GOT3 (cell line): Measurements from ENCODE around the gene CFAP100.
A peak's percentile ranks its signal among the peaks of the same experiment; 100 is the strongest.

ENCODE experiments used
- DNase-seq: peaks from one replicate; lab custom pipeline; 2025; ENCODE audit warnings: mixed read lengths; lab: John Stamatoyannopoulos, UW

The CFAP100 gene

GRCh38 chr3:126373682-126374601, 20.8 kb upstream of the CFAP100 start:
- no peak for DNase-seq

DNA sequence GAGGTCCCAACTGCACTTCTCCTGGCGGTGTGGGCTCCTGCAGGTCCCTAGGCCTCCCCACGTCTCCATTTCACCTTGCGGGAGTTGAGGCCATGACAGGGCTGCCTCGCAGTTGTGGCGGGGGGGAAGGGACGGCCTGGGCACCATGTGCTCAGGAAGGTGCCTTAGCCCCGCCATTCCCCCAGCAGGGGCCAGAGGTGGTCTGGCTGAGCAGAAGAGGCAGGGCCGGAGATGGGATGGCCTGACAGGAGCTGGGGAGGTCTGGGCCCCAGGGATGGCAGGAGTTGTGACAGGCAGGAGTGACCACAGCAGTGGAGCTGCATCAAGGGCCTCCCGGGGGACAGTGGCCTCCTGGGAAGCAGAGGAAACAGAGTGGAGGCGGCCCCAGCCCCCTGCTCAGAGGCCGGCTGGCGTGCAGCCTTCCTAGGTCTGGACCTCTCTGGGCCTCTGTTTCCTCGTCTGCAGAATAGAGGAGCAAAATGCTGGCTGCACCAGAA, 18.8 kb upstream of the CFAP100 start:
- no peak for DNase-seq

- no peak for DNase-seq
Observed at GRCh38 chr3:126376444-126376843, 18.3 kb upstream of the CFAP100 start.

- DNase-seq, result no peak
Observed at GRCh38 chr3:126377211-126377610, 17.5 kb upstream of the CFAP100 start.

GRCh38 chr3:126378341-126378751, 16.4 kb upstream of the CFAP100 start:
- no peak for DNase-seq

DNA sequence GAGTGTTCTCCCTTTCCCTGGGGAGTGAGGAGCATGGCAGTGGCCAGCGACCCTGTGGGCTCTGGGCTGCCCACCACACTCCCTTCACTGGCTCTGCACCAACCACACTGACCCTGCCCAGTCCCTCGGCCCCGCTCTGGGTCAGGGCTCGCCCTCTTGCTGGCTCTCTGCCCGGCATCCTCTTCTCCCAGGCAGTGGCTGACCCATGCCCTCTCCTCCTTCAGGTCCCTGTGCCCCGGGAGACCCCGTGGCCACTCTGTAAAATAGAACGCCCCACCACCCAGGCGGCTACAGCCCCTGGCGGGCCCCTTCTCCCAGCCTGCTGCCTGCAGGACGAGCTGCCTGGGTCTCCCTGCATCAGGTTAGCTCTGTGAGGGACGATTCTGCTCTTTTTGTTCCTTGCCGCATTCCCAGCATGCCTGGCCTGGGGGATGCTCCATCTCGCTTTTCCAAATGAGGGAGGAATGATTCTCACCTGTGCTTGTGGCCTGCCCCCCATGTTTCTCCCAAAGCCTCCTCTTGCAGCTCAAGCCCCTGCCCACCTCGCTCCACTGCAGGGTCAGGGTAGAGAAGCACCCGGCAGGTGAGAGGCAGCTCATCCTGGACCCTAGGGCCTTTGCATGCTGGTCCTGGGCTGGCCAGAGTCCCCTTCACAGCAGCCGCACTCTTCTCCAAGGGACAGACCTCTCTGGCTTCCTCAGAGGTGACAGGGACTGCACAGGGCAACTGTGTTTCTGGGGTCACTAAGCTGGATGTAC, 14.5 kb upstream of the CFAP100 start:
- no peak for DNase-seq

GRCh38 chr3:126381966-126382365, 12.7 kb upstream of the CFAP100 start:
- no peak for DNase-seq

GRCh38 chr3:126389112-126389793, 5.5 kb upstream of the CFAP100 start:
- peak; percentile 27 for DNase-seq

DNA sequence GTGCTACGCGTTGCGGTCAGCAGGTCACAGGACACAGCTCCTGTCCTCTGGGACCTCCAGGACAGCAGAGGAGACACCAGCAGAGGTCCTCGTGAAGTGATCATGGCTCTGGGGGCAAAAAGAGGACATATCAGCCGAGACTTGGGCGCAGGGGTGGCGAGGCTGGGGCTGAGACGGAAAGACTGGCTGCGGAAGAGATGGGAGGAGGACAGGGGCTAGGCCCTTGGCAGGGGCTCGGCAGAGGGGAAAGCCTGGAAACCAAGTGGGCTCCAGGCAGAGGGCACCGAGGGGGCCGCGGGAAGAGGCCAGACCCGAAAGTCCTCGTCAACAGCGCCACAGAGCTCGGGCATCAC, 4.9 kb upstream of the CFAP100 start:
- DNase-seq, result no peak

- no peak for DNase-seq
Observed at GRCh38 chr3:126390201-126390600, 4.5 kb upstream of the CFAP100 start.

DNA sequence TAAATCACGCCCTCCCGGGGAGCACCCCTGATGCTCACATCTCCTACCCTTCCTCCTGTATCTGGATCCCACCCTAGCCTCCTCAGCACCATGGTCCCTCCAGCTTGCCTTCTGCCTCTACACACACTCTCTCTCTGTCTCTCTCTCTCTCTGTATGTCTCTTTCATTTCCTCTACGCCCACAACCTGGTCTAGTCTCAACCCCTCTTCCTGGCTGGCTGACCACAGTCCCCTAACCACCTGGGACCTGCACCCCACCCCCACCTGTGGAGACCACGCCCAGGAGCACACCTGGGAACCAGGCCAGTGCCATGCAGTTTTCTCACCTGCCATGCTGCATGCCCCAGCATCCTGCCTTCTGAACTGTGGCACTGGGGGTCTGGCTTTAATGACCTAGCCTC, 4.0 kb upstream of the CFAP100 start:
- DNase-seq, result no peak

- DNase-seq, result no peak
Observed at GRCh38 chr3:126391631-126392030, 3.1 kb upstream of the CFAP100 start.

GRCh38 chr3:126392246-126392645, 2.5 kb upstream of the CFAP100 start:
- no peak for DNase-seq

GRCh38 chr3:126393563-126393962, 1.1 kb upstream of the CFAP100 start:
- DNase-seq, result no peak

DNA sequence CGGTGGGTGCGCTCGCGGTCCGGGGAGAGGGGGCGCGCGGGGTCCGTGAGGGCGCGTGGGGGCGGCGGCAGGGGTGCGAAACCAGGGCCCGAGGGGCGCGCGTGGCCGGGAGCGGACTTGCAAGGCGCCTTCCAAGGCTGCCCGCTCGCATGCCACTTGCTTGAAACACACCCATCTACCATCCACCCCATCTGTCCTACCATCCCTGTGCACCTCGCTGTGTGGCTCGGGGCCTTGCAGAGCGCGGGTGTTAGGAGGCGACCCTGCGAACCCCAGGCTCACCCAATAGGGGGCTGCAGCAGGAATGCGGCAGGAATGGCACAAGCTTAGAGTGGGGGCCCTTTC, 240 bp downstream of the CFAP100 start:
- DNase-seq, result no peak

DNA sequence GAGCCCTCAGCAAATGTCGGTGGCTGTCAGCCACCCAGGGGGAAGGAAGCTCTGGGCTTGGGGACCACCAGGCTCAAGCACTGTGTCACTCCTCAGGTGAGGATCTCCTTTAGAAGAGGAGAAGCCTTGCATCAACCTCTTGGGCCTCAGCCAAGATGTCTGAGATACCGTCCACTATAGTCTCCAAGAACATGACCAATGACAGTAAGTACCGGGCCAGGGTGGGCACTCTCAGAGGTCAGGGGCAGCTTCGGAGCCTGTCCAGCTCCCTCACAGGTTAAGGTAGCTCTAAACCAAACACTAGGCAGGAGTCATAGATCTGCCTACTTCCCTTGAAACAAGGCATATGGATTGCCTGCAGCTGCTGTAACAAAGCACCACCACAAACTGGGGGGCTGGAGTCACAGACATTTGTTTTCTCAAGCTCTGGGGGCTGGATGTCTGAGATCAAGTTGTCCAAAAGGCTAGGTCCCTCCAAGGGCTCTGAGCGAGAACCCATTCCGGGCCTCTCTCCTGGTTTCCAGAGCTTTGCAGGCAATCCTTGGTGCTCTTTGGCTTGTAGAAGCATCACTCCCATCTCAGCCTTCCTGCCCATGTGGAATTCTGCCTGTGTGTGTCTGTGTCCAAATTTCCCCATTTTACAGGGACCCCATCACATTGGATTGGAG, 1.3 kb downstream of the CFAP100 start:
- DNase-seq, result no peak

GRCh38 chr3:126396536-126396935, 1.8 kb downstream of the CFAP100 start:
- DNase-seq, result no peak

- DNase-seq, result no peak
Observed at GRCh38 chr3:126397610-126398422, 3.1 kb downstream of the CFAP100 start.

DNA sequence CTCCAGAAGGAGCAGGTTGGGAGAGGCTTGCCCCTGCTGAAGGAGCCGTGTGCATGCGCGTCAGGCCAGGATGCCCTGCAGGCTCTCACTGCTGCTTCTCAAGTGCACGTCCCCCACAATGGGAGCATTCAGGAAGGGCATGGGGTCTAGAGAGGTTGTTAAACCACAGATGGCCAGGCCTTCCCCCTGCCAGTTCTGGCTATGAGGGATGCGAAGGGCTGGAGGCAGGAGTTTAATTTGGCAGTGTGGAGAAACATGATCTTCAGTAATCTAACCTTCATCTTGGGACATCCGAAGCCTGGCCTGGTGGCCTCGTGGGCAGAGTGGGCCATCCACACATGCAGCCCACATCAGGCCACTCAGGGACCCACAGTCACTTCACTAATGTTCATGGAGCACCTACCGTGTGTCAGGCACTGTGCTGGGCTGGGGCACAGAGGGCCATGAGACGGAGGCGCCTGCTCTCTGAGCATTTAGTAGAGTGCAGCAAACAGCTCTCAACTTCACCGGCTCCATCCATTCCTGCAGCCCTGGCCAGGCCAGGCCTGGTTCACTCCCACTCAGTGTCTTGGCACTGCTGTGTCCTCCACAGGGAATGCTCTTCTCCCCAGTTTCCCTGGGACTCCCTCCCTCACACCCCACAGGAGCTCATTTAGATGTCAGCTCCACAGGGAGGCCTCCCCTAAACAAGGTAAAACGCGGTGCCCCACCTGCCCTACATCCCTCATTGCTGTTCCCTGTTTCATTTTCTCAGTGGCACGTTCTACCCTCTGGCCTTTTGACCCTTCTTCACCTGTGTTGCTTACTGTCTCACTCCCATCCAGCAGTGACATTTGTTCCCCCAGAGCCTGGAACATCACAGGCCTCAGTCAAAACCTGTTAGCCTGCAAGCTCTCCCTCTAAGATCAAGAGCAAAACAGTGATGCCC, 4.0 kb downstream of the CFAP100 start:
- DNase-seq, result no peak

- no peak for DNase-seq
Observed at GRCh38 chr3:126399351-126399735, 4.6 kb downstream of the CFAP100 start.
